A549 (cell line): Measurements from ENCODE around the gene SSX2IP. TPM values are rescaled to one million over a fixed set of nuclear protein-coding genes. Genes with fewer than 3 reads are reported as not detected.
"Not testable (repeated sequence)": the region's sequence is repeated elsewhere in the genome, so short reads cannot be mapped to it uniquely, and the experiment has no call there.

Experiments
- ATAC-seq, 2 experiments: fragments of 200-7000 bp in 1 of 2; fragments of >200 bp in 1 of 2; cut with Nextera tagmentation in 1 of 2; cut with Tn5 transposase in 1 of 2; 3 replicates each; pipeline versions ENCODE4 v1.8.0 to v1.9.1; 2018 to 2020; ENCODE audit warnings: mild to moderate bottlenecking in 1 of 2, moderate library complexity in 1 of 2
- CTCF ChIA-PET: fragments of 300-600 bp; sonication (Branson Sonifier 250); formaldehyde crosslinking; extraction: SDS; loops from one replicate; lab custom pipeline; 2021; ENCODE audit warnings: antibody characterized with exemption, inconsistent platforms; lab: Yijun Ruan, JAX
- POLR2A ChIA-PET: fragments of 350-600 bp; formaldehyde crosslinking; extraction: SDS; loops from one replicate; lab custom pipeline; 2021; ENCODE audit warnings: antibody characterized with exemption, inconsistent platforms; lab: Yijun Ruan, JAX
- DNase-seq, 2 experiments: peaks; one replicate each; pipeline versions ENCODE4 v3.0.0 to v3.0.0-alpha.2; 2011 to 2016; ENCODE audit warnings: low read depth in 1 of 2, low spot score in 1 of 2
- FAIRE-seq: peaks from 2 replicates; lab custom pipeline; 2011; peaks lifted over from hg19 to GRCh38; lab: Jason Lieb, UNC
- H3K27ac ChIP-seq, 2 experiments: fragments of >200 bp; sonication (Bioruptor Twin); formaldehyde crosslinking; 3 replicates each; pipeline ENCODE4 v1.5.1; 2016 to 2017
- H3K4me1 ChIP-seq: fragments of >200 bp; sonication (Bioruptor Twin); formaldehyde crosslinking; 3 replicates; pipeline ENCODE4 v1.6.1; 2016
- H3K4me2 ChIP-seq: fragments of >200 bp; sonication (Bioruptor Twin); formaldehyde crosslinking; 3 replicates; pipeline ENCODE4 v1.6.1; 2016
- H3K4me3 ChIP-seq: fragments of >200 bp; sonication (Bioruptor Twin); formaldehyde crosslinking; 3 replicates; pipeline ENCODE4 v1.5.1; 2016
- H3K9me3 ChIP-seq: fragments of >200 bp; sonication (Bioruptor Twin); formaldehyde crosslinking; 3 replicates; pipeline ENCODE4 v1.6.1; 2016
- CBX8 ChIP-seq: fragments of 200-600 bp; sonication (generic); IDR thresholded peaks from 2 replicates; pipeline ENCODE4 v1.6.1; 2016
- CHD2 ChIP-seq: fragments of 150-350 bp; IDR thresholded peaks from 2 replicates; pipeline ENCODE4 v1.6.1; 2014; ENCODE audit warnings: low read length; ENCODE audit not compliant: partially characterized antibody
- CHD4 ChIP-seq: fragments of 200-600 bp; sonication (generic); IDR thresholded peaks from 2 replicates; pipeline ENCODE4 v1.6.1; 2016; ENCODE audit warnings: antibody characterized with exemption, mild to moderate bottlenecking, borderline replicate concordance
- EHMT2 ChIP-seq: fragments of 200-600 bp; sonication (generic); IDR thresholded peaks from 2 replicates; pipeline ENCODE4 v1.6.1; 2016; ENCODE audit warnings: antibody characterized with exemption, low read depth, mild to moderate bottlenecking, moderate library complexity
- FOSL2 ChIP-seq, 2 experiments: fragments of 450-650 bp in 1 of 2; fragments of >200 bp in 1 of 2; sonication (Bioruptor Twin) in 1 of 2; formaldehyde crosslinking; IDR thresholded peaks; 2 replicates each; pipeline versions ENCODE4 v1.5.0 to v1.6.1; 2016 to 2020; ENCODE audit warnings: mild to moderate bottlenecking in 1 of 2, moderate library complexity in 1 of 2
- GATA3 ChIP-seq: IDR thresholded peaks from 2 replicates; pipeline ENCODE4 v1.6.1; 2012; ENCODE audit warnings: borderline replicate concordance
- HEYL ChIP-seq: fragments of 250-450 bp; sonication (Bioruptor Pico); IDR thresholded peaks from 2 replicates; pipeline ENCODE4 v1.8.0; 2021; ENCODE audit warnings: mild to moderate bottlenecking, moderate library complexity
- HOXA7 ChIP-seq: fragments of 250-450 bp; sonication (Bioruptor Pico); IDR thresholded peaks from 2 replicates; pipeline ENCODE4 v1.5.0; 2020; ENCODE audit warnings: mild to moderate bottlenecking, moderate library complexity
- HOXB5 ChIP-seq: fragments of 250-450 bp; sonication (Bioruptor Pico); IDR thresholded peaks from 2 replicates; pipeline ENCODE4 v1.5.0; 2020; ENCODE audit warnings: mild to moderate bottlenecking, moderate library complexity
- MAFK ChIP-seq: fragments of 450-650 bp; IDR thresholded peaks from 2 replicates; pipeline ENCODE4 v1.6.1; 2014; ENCODE audit not compliant: partially characterized antibody
- MYC ChIP-seq: IDR thresholded peaks from 2 replicates; pipeline ENCODE4 v1.6.1; 2012; ENCODE audit warnings: mild to moderate bottlenecking, inconsistent platforms, low read length, improper control_type of control experiment, borderline replicate concordance
- NFE2L2 ChIP-seq: fragments of 150-350 bp; conservative IDR thresholded peaks from 2 replicates; pipeline ENCODE4 v1.6.1; 2014; ENCODE audit warnings: low read length
- NR3C1 ChIP-seq: fragments of >200 bp; sonication (Bioruptor Twin); formaldehyde crosslinking; IDR thresholded peaks from 3 replicates; pipeline ENCODE4 v1.6.1; 2017
- SMC3 ChIP-seq: fragments of >200 bp; sonication (Bioruptor Twin); formaldehyde crosslinking; IDR thresholded peaks from 3 replicates; pipeline ENCODE4 v1.6.1; 2018; ENCODE audit warnings: inconsistent platforms
- WGBS: methylation state at CpG from one replicate; pipeline ENCODE4 v1.1.6; 2017; ENCODE audit errors: missing lambda C conversion rate; 5-methylcytosine and 5-hydroxymethylcytosine counted together
- polyA plus RNA-seq, 4 experiments: library from polyadenylated mRNA; depleted of rRNA in 3 of 4; stranded (reverse); fragments of >200 nt; fragmentation: RNase III in 1 of 4; extraction: RNeasy Plus Mini Kit Qiagen cat#74134 plus additional on column Dnase treatment in 1 of 4; gene quantifications; 2 replicates in 3 of 4; 3 replicates in 1 of 4; pipeline ENCODE4 v1.2.3, GENCODE V29; 2011 to 2017
- TF ChIP-seq, protein P1 (sequence below): IDR thresholded peaks from 2 replicates; pipeline ENCODE4 v1.6.1; 2012
- TF ChIP-seq, protein P2 (sequence below): fragments of 150-350 bp; IDR thresholded peaks from 2 replicates; pipeline ENCODE4 v1.6.1; 2014; ENCODE audit warnings: low read depth, mild to moderate bottlenecking, low read length
- TF ChIP-seq, protein P3 (sequence below): IDR thresholded peaks from 2 replicates; pipeline ENCODE4 v1.6.1; 2012; ENCODE audit warnings: low read depth, borderline replicate concordance

The SSX2IP gene
- polyA plus RNA-seq, 2 of the 4 experiments (the other 2 are of a cell fraction), result 15.2 to 20.6 TPM

DNA sequence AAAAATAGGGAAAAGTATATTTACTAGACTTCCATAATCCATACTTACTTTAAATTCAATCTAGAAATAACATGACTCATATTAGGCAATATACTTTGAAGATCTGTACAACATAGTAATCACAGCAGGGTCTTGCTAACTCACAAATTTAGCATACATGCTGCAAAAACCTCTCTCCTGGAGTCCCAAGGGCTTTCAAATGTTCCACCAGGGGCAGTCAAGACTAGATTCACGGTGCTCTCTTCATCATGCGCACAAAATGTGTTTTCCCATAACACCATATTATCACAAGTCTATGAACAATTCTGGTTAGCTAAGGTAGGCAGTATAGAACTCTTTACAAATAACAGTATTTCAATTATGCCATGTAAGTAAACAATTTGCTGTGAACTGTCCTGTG is 45.8 kb downstream of the SSX2IP start:
- Histone ChIP-seq H3K9me3 (no peaks in the 10 kb centered on the region), H3K4me2 (no peak overlapping the region), H3K4me1 (no peaks in the 10 kb centered on the region), H3K27ac (no peak overlapping the region), H3K4me3 (no peak overlapping the region)
- ATAC-seq (no peak), FAIRE-seq (no peak), DNase-seq (no peak)
- ChIA-PET POLR2A (no interaction called here), CTCF (no interaction called here)
- TF ChIP-seq HOXA7 (CRISPR knock-in tag) (no peak), HEYL (CRISPR knock-in tag) (no peak)
- 97% methylated on average over 2 of the region's 2 CpGs for WGBS

DNA sequence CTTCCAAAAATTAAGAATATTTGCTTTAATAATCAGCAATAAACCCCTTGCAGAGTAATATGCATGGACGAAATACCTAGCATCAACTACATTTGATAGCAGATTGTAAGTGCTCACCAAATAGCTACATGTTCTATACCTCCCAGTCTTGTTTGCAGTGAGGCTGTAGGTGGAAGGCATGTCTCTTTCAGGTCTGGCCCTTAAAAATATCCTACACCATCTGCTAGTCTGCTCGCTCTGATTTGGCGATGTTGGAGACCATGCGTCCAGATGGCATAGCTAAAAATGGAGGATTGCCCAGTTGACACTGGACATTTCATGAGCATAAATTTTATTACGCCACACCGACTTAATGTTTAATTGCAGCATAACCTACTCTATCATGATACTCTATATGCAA is 47.1 kb downstream of the SSX2IP start:
- WGBS, result 92% methylated on average over 6 of the region's 6 CpGs
- TF ChIP-seq, protein P1, sequence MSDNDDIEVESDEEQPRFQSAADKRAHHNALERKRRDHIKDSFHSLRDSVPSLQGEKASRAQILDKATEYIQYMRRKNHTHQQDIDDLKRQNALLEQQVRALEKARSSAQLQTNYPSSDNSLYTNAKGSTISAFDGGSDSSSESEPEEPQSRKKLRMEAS, result no peak
- TF ChIP-seq SMC3 (no peak), HOXA7 (CRISPR knock-in tag) (no peak), MAFK (no peak), HOXB5 (CRISPR knock-in tag) (no peak), EHMT2 (no peak)
- TF ChIP-seq, protein P2, sequence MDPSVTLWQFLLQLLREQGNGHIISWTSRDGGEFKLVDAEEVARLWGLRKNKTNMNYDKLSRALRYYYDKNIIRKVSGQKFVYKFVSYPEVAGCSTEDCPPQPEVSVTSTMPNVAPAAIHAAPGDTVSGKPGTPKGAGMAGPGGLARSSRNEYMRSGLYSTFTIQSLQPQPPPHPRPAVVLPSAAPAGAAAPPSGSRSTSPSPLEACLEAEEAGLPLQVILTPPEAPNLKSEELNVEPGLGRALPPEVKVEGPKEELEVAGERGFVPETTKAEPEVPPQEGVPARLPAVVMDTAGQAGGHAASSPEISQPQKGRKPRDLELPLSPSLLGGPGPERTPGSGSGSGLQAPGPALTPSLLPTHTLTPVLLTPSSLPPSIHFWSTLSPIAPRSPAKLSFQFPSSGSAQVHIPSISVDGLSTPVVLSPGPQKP, result no peak
- CTCF ChIA-PET, result no interaction called here
- Histone ChIP-seq H3K4me1 (no peaks in the 10 kb centered on the region), H3K9me3 (no peaks in the 10 kb centered on the region), H3K4me2 (no peak overlapping the region), H3K27ac (no peak overlapping the region), H3K4me3 (no peak overlapping the region)
- no peak for DNase-seq
- ATAC-seq, result no peak
- POLR2A ChIA-PET, result no interaction called here
- no peak for FAIRE-seq

DNA sequence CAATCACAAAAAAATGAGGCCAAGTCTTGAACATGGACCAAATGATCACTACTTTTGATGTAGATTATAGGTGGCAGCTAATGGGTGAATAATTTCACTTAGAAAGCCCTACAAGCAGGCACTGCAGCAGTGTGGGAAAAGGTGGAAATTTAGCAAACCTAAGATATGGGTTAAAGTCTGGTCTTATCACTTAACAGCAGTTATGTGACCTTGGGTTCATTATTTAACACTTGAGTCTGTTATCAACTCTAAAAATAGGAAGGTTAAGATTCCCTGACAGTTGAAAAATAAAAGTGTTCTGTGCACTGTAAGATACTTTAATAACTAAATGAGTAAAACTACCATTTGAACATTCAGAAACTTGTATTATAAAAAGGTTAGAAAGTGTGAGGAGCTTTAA is 47.5 kb downstream of the SSX2IP start:
- FAIRE-seq (no peak), DNase-seq (no peak), ATAC-seq (no peak)
- Histone ChIP-seq H3K4me3 (no peak overlapping the region), H3K4me1 (no peaks in the 10 kb centered on the region), H3K4me2 (no peak overlapping the region), H3K27ac (no peak overlapping the region), H3K9me3 (no peaks in the 10 kb centered on the region)
- ChIA-PET POLR2A (no interaction called here), CTCF (no interaction called here)
- TF ChIP-seq CBX8 (no peak), FOSL2 (IDR thresholded peaks at IDR 0.05) (no peak), FOSL2 (CRISPR knock-in tag; IDR thresholded peaks at IDR 0.05) (no peak), CHD4 (no peak), GATA3 (no peak), CHD2 (no peak), NR3C1 (no peak)
- TF ChIP-seq, protein P3, sequence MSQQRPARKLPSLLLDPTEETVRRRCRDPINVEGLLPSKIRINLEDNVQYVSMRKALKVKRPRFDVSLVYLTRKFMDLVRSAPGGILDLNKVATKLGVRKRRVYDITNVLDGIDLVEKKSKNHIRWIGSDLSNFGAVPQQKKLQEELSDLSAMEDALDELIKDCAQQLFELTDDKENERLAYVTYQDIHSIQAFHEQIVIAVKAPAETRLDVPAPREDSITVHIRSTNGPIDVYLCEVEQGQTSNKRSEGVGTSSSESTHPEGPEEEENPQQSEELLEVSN, result no peak

DNA sequence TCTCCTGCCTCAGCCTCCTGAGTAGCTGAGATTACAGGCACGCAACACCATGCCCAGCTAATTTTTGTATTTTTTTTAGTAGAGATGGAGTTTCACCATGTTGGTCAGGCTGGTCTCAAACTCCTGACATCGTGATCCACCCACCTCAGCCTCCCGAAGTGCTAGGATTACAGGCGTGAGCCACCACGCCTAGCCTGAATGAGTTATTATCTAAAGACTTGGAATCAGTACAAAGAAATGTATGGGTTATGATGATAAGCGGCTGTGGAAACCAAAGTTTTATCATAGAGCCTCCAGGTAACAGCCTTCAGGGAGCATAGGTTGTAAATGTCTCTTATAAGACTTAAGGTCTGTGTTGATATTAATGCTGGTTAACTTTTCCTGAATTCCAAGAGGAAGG is 50.5 kb downstream of the SSX2IP start:
- H3K9me3 ChIP-seq, H3K4me1 ChIP-seq, DNase-seq, ATAC-seq, POLR2A ChIA-PET, CTCF ChIA-PET, H3K27ac ChIP-seq, H3K4me3 ChIP-seq, H3K4me2 ChIP-seq, FAIRE-seq: not testable (repeated sequence)
- 88% methylated on average over 3 of the region's 6 CpGs for WGBS

DNA sequence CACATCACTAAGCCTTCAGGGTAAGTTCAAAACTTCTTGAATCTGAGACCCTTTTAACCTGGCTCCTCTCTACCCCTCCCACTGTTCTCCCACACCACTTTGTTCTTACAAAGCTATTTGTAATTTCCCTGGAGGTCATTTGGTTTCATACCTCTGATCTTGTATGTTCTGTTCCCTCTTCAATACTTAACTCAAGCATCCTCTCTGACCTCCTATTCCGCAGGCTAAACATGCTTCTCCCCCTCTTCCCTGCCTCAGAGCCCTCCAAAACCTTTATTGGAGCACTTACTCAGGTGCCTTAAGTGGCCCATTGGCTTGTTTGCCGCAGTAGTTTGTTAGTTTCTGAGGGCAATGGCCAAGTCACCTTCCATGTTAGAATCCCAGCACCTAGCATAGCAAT is 54.8 kb downstream of the SSX2IP start:
- H3K4me2 ChIP-seq, result no peak overlapping the region
- TF ChIP-seq MYC (no peak), HOXB5 (CRISPR knock-in tag) (no peak), CHD4 (no peak), NFE2L2 (no peak)
- no peak overlapping the region for H3K27ac ChIP-seq
- 90% methylated on average over 2 of the region's 2 CpGs for WGBS
- no peak for FAIRE-seq
- H3K4me1 ChIP-seq, result peaks cover 18% of the 10 kb centered on the region
- CTCF ChIA-PET, result interaction anchor here (0.6 kb wide), 1 partner anchor 202 kb away, joined by 3 read pairs; no protein-coding TSS in a partner anchor
- ATAC-seq, result no peak
- no peak for DNase-seq
- H3K4me3 ChIP-seq, result no peak overlapping the region
- no peaks in the 10 kb centered on the region for H3K9me3 ChIP-seq
- POLR2A ChIA-PET, result no interaction called here
